ENCODE measurements around the gene RNF103. TPM values are rescaled to one million over a fixed set of nuclear protein-coding genes. Genes with fewer than 3 reads are reported as not detected.

RNF103 gene
- polyA plus RNA-seq, 1 of the 3 experiments (the other 2 are of a cell fraction): 7.0 TPM

DNA sequence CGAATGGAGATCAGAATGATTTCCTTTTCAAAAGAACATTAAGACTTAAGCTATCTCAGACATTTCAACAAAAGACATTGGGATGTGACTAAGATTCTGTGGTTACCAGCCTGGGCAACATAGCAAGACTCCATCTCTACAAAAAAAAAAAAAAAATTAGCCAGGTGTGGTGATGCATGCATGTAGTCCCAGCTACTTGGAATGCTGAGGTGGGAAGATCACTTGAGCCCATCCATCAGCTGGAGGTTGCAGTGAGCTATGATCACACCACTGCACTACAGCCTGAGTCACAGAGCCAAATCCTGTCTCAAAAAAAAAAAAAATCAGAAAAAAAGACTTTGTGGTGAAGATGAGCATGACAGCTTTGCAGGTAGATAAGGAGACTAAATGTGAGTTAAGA, 12.8 kb downstream of the RNF103 start:
- ChIA-PET CTCF (no interaction called here), POLR2A (no interaction called here)
- Histone ChIP-seq H3K36me3 (replicated peaks in 1 of 2; ENCODE audit: control insufficient read depth in 1 of 2, insufficient read depth in 2 of 2, low read length in 1 of 2) (peaks cover 62 to 73% of the 10 kb centered on the region in 2 experiments), H3K4me1 (ENCODE audit: control insufficient read depth in 1 of 2, insufficient read depth in 2 of 2, low read depth in 1 of 2, low read length in 1 of 2) (0 out of 4 replicates have a peak, but pooled peaks cover 0 to 4% of the 10 kb centered on the region in 2 experiments), H3K9ac (no peak overlapping the region), H3K9me2 (no peaks in the 10 kb centered on the region), H4K20me1 (ENCODE audit: insufficient read depth) (no peaks in the 10 kb centered on the region), H2AFZ (ENCODE audit: low read depth) (no peak overlapping the region), H3K27me3 (ENCODE audit: insufficient read depth) (no peaks in the 10 kb centered on the region), H3F3A (replicated peaks; ENCODE audit: insufficient read depth) (no peaks in the 10 kb centered on the region), H3K27ac (ENCODE audit: low read depth in 2 of 2, low read length in 1 of 2) (no peak overlapping the region), H3K4me3 (ENCODE audit: low read depth in 2 of 2, low read length in 1 of 2) (no peak overlapping the region), H3K9me3 (no peaks in the 10 kb centered on the region), H3K79me2 (ENCODE audit: insufficient read depth) (peaks cover 5% of the 10 kb centered on the region; the same call in 1 of the 2 replicates), H3K4me2 (no peak overlapping the region)
- TF ChIP-seq MXI1 (IDR thresholded peaks at IDR 0.05; ENCODE audit: low read depth, low read length) (no peak), MEF2A (IDR thresholded peaks at IDR 0.05; ENCODE audit: borderline replicate concordance, low read depth) (no peak), POLR2AphosphoS5 (IDR thresholded peaks at IDR 0.05; ENCODE audit: low read depth, low read length) (no peak), FOXM1 (IDR thresholded peaks at IDR 0.05; ENCODE audit: low read depth) (no peak), SIN3A (IDR thresholded peaks at IDR 0.05; ENCODE audit: borderline replicate concordance, low read depth, low read length) (no peak), RFX5 (IDR thresholded peaks at IDR 0.05; ENCODE audit: low read length) (no peak)
- TF ChIP-seq, protein P1, sequence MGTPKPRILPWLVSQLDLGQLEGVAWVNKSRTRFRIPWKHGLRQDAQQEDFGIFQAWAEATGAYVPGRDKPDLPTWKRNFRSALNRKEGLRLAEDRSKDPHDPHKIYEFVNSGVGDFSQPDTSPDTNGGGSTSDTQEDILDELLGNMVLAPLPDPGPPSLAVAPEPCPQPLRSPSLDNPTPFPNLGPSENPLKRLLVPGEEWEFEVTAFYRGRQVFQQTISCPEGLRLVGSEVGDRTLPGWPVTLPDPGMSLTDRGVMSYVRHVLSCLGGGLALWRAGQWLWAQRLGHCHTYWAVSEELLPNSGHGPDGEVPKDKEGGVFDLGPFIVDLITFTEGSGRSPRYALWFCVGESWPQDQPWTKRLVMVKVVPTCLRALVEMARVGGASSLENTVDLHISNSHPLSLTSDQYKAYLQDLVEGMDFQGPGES (IDR thresholded peaks at IDR 0.05; ENCODE audit: low read depth, low read length): no peak
- TF ChIP-seq, protein P2, sequence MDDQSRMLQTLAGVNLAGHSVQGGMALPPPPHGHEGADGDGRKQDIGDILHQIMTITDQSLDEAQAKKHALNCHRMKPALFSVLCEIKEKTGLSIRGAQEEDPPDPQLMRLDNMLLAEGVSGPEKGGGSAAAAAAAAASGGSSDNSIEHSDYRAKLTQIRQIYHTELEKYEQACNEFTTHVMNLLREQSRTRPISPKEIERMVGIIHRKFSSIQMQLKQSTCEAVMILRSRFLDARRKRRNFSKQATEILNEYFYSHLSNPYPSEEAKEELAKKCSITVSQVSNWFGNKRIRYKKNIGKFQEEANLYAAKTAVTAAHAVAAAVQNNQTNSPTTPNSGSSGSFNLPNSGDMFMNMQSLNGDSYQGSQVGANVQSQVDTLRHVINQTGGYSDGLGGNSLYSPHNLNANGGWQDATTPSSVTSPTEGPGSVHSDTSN (IDR thresholded peaks at IDR 0.05): no peak
- TF ChIP-seq, protein P3, sequence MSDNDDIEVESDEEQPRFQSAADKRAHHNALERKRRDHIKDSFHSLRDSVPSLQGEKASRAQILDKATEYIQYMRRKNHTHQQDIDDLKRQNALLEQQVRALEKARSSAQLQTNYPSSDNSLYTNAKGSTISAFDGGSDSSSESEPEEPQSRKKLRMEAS (IDR thresholded peaks at IDR 0.05; ENCODE audit: low read depth): no peak
- 94% methylated on average over 1 of the region's 1 CpG for WGBS (ENCODE audit: low lambda C conversion rate)
- no peak for DNase-seq

DNA sequence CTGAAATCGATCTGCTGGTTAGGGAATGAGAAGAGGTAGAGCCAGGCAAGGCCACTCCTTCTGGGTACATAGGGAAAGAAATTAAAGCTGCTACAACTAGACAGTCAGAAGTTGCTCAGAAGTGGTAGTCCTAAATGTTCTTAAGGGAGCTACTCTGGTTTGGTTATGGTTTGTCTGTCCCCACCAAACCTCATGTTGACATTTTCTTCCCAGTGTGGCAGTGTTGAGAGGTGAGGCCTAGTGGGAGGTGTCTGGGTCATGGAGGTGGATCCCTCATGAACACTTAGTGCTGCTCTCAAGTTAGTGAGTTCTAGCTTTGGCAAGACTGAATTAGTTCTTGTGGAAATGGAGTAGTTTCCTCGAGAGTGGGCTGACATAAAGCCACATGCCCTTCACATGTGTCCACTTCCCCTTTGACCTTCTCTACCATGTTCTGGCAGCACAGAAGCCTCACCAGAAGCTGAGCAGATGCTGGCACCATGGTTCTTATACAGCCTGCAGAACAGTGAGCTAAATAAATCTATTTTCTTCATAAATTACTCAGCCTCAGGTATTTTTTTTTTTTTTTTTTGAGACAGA, 14.7 kb downstream of the RNF103 start:
- ChIA-PET POLR2A (no interaction called here), CTCF (no interaction called here)
- no peaks in the 10 kb centered on the region for H4K20me1 ChIP-seq (ENCODE audit: insufficient read depth)
- H2AFZ ChIP-seq (ENCODE audit: low read depth): no peak overlapping the region
- 0 out of 4 replicates have a peak, but pooled peaks cover 0 to 4% of the 10 kb centered on the region in 2 experiments for H3K4me1 ChIP-seq (ENCODE audit: control insufficient read depth in 1 of 2, insufficient read depth in 2 of 2, low read depth in 1 of 2, low read length in 1 of 2)
- H3K9me3 ChIP-seq: no peaks in the 10 kb centered on the region
- H3K36me3 ChIP-seq (replicated peaks in 1 of 2; ENCODE audit: control insufficient read depth in 1 of 2, insufficient read depth in 2 of 2, low read length in 1 of 2): peaks cover 70 to 78% of the 10 kb centered on the region in 2 experiments
- no peak for DNase-seq
- 93% methylated on average over 2 of the region's 2 CpGs for WGBS (ENCODE audit: low lambda C conversion rate)
- H3K27me3 ChIP-seq (ENCODE audit: insufficient read depth): no peaks in the 10 kb centered on the region
- no peak overlapping the region for H3K4me2 ChIP-seq
- H3K9me2 ChIP-seq: no peaks in the 10 kb centered on the region
- H3K79me2 ChIP-seq (ENCODE audit: insufficient read depth): no peaks in the 10 kb centered on the region; the same call in 1 of the 2 replicates
- no peak overlapping the region for H3K27ac ChIP-seq (ENCODE audit: low read depth in 2 of 2, low read length in 1 of 2)
- H3F3A ChIP-seq (replicated peaks; ENCODE audit: insufficient read depth): no peaks in the 10 kb centered on the region
- H3K4me3 ChIP-seq (ENCODE audit: low read depth in 2 of 2, low read length in 1 of 2): no peak overlapping the region
- no peak overlapping the region for H3K9ac ChIP-seq
- TF ChIP-seq ELF1 (IDR thresholded peaks at IDR 0.05) (no peak), MEF2A (IDR thresholded peaks at IDR 0.05; ENCODE audit: borderline replicate concordance, low read depth) (no peak), JUND (IDR thresholded peaks at IDR 0.05) (no peak), NFIC (IDR thresholded peaks at IDR 0.05; ENCODE audit: borderline replicate concordance) (no peak), FOXM1 (IDR thresholded peaks at IDR 0.05; ENCODE audit: low read depth) (no peak), POLR2AphosphoS5 (IDR thresholded peaks at IDR 0.05; ENCODE audit: low read depth, low read length) (no peak), SIN3A (IDR thresholded peaks at IDR 0.05; ENCODE audit: borderline replicate concordance, low read depth, low read length) (no peak), GABPA (IDR thresholded peaks at IDR 0.05; ENCODE audit: low read depth) (no peak), EZH2phosphoT487 (IDR thresholded peaks at IDR 0.05; ENCODE audit: borderline replicate concordance, low read depth) (no peak), GATA2 (CRISPR knock-in tag; IDR thresholded peaks at IDR 0.05) (no peak), CHD2 (IDR thresholded peaks at IDR 0.05; ENCODE audit: low read length, partially characterized antibody) (no peak), RAD21 (IDR thresholded peaks at IDR 0.05; ENCODE audit: low read length) (no peak), EP300 (IDR thresholded peaks at IDR 0.05; ENCODE audit: borderline replicate concordance in 1 of 2, low read depth in 1 of 2, low read length in 1 of 2) (no peak)
- TF ChIP-seq, protein P4, sequence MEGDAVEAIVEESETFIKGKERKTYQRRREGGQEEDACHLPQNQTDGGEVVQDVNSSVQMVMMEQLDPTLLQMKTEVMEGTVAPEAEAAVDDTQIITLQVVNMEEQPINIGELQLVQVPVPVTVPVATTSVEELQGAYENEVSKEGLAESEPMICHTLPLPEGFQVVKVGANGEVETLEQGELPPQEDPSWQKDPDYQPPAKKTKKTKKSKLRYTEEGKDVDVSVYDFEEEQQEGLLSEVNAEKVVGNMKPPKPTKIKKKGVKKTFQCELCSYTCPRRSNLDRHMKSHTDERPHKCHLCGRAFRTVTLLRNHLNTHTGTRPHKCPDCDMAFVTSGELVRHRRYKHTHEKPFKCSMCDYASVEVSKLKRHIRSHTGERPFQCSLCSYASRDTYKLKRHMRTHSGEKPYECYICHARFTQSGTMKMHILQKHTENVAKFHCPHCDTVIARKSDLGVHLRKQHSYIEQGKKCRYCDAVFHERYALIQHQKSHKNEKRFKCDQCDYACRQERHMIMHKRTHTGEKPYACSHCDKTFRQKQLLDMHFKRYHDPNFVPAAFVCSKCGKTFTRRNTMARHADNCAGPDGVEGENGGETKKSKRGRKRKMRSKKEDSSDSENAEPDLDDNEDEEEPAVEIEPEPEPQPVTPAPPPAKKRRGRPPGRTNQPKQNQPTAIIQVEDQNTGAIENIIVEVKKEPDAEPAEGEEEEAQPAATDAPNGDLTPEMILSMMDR (IDR thresholded peaks at IDR 0.05): no peak
- TF ChIP-seq, protein P1 (IDR thresholded peaks at IDR 0.05; ENCODE audit: low read depth, low read length): no peak
- TF ChIP-seq, protein P3 (IDR thresholded peaks at IDR 0.05; ENCODE audit: low read depth): no peak

All from SK-N-SH (cell line).